ENCODE data around the gene PITHD1. TPM values are rescaled to one million over a fixed set of nuclear protein-coding genes. Genes with fewer than 3 reads are reported as not detected.

The PITHD1 gene
- total and polyA plus RNA-seq, 10 of the 15 experiments (the other 5 are each of a cell fraction or from before 2014, with no cell fraction given) = 23.7 to 82.2 (median 67.0) TPM

- peak; percentile 21; the same call in 1 of the 2 replicates for TF ChIP-seq CREM (IDR thresholded peaks at IDR 0.05; ENCODE audit: low read depth)
- peak in 1 of 2 experiments; percentile 96; a peak in 2 of 3 replicates for TF ChIP-seq EGR1 (IDR thresholded peaks at IDR 0.05; ENCODE audit: borderline replicate concordance in 1 of 2, low read depth in 2 of 2, low read length in 2 of 2)
- TF ChIP-seq ZBTB4 (CRISPR knock-in tag; IDR thresholded peaks at IDR 0.05) = no peak
- TF ChIP-seq EED (IDR thresholded peaks at IDR 0.05; ENCODE audit: low read depth) = no peak
- TF ChIP-seq FOS (IDR thresholded peaks at IDR 0.05; ENCODE audit: borderline replicate concordance, extremely low read depth, insufficient read length) = no peak
- TF ChIP-seq SUZ12 (IDR thresholded peaks at IDR 0.05; ENCODE audit: unreplicated experiment) = no peak
- no peak for TF ChIP-seq RAD21 (IDR thresholded peaks at IDR 0.05; ENCODE audit: insufficient read depth, low read depth, low read length)
- TF ChIP-seq BCL11A (IDR thresholded peaks at IDR 0.05; ENCODE audit: low read depth, low read length) = no peak
- TF ChIP-seq CBX3 (IDR thresholded peaks at IDR 0.05; ENCODE audit: borderline replicate concordance, low read depth) = no peak
- TF ChIP-seq SMAD5 (IDR thresholded peaks at IDR 0.05; ENCODE audit: low read depth) = peak; percentile 87
- TF ChIP-seq CBFB (IDR thresholded peaks at IDR 0.05; ENCODE audit: low read depth) = no peak
- TF ChIP-seq NBN (IDR thresholded peaks at IDR 0.05) = peak; percentile 76; the same call in 1 of the 2 replicates
- peak; percentile 65; the same call in 1 of the 2 replicates for TF ChIP-seq RB1 (IDR thresholded peaks at IDR 0.05; ENCODE audit: borderline replicate concordance)
- 0 out of 2 replicates have a peak, but pooled peaks have one; percentile 37 for TF ChIP-seq REST (IDR thresholded peaks at IDR 0.05; ENCODE audit: low read depth, low read length)
- no peak for TF ChIP-seq ESRRA (IDR thresholded peaks at IDR 0.05; ENCODE audit: low read length)
- no peak for TF ChIP-seq CTCF (IDR thresholded peaks at IDR 0.05 in 2 of 3, conservative IDR thresholded peaks at IDR 0.05 in 1 of 3; ENCODE audit: control insufficient read depth in 2 of 3, extremely low read depth in 1 of 3, insufficient read depth in 1 of 3, low read depth in 3 of 3, low read length in 3 of 3)
- no peak for TF ChIP-seq MYB (IDR thresholded peaks at IDR 0.05; ENCODE audit: borderline replicate concordance, low read depth, low read length)
- peak; percentile 79 for TF ChIP-seq ATF3 (IDR thresholded peaks at IDR 0.05; ENCODE audit: borderline replicate concordance, extremely low read depth, low read depth, low read length)
- TF ChIP-seq MXI1 (IDR thresholded peaks at IDR 0.05; ENCODE audit: low read depth, low read length) = peak; percentile 79; the same call in 1 of the 2 replicates
Observed at GRCh38 chr1:23825076-23825761, 47.0 kb downstream of the PITHD1 start, which contains the start of gene HMGCL (continued).

All from GM12878 (cell line).